ENCODE results near the gene KCNA2. TPM values are rescaled to one million over a fixed set of nuclear protein-coding genes. Genes with fewer than 3 reads are reported as not detected.

Gene KCNA2
- total and polyA plus RNA-seq, 2 of the 13 experiments (the other 11 are each of a cell fraction or from before 2014, with no cell fraction given) = not detected

DNA sequence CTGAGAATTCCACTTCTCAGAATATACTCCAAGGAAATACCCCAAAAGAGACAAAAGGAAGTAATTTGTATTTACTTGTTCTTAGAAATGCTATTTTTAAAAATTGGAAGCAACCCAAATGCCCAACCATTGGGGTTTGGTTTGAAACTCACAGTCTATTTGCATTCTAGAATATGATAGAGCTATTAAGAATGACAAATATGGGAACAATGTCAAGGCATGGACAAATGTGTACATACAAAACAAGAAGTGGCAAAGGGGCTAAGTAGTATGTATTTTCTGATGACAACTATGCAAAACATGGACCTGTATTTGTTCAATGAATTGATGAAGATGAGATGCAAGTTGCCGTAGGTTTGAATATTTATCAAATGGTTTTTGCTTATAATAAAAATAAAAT lies 32.8 kb downstream of the KCNA2 start:
- WGBS (ENCODE audit: low lambda C conversion rate) = 54% methylated on average over 1 of the region's 1 CpG
- intact Hi-C loops (cut with micrococcal nuclease; ENCODE audit: unreplicated experiment) (no loop called here), in situ Hi-C loops (cut with HindIII; ENCODE audit: extremely low pct_ligation_motif_present, low pct_unique_long_range_greater_than_20kb) (no loop called here)
- Histone ChIP-seq H3K9ac (ENCODE audit: insufficient read depth, low read depth, low read length) (no peak overlapping the region), H3K4me2 (ENCODE audit: low read depth, low read length) (no peak overlapping the region), H3K9me3 (ENCODE audit: low read length) (no peaks in the 10 kb centered on the region), H3K36me3 (replicated peaks in 1 of 2; ENCODE audit: control insufficient read depth in 1 of 2, insufficient read depth in 2 of 2, low read length in 2 of 2) (no peaks in the 10 kb centered on the region), H4K20me1 (ENCODE audit: insufficient read depth, low read length) (no peaks in the 10 kb centered on the region), H3K4me1 (ENCODE audit: insufficient read depth, low read length) (no peaks in the 10 kb centered on the region), H3K27ac (ENCODE audit: extremely low read length, insufficient read depth, low read length) (no peak overlapping the region), H3K4me3 (replicated peaks in 1 of 3; ENCODE audit: insufficient read depth in 1 of 3, low read depth in 2 of 3, low read length in 3 of 3) (no peak overlapping the region), H3K27me3 (ENCODE audit: control insufficient read depth in 1 of 2, insufficient read depth in 2 of 2, low read length in 2 of 2) (no peaks in the 10 kb centered on the region), H3K79me2 (ENCODE audit: insufficient read depth, low read length) (no peaks in the 10 kb centered on the region), H2AFZ (ENCODE audit: low read length) (no peak overlapping the region)
- ChIA-PET CTCF (ENCODE audit: low intra/inter-chr PET ratio, low total read pairs) (no interaction called here), POLR2A (no interaction called here)
- DNase-seq (ENCODE audit: low spot score) (no peak), FAIRE-seq (no peak), ATAC-seq (no peak)
- TF ChIP-seq ZNF556 (CRISPR knock-in tag; IDR thresholded peaks at IDR 0.05; ENCODE audit: borderline replicate concordance) = no peak
- TF ChIP-seq ZNF557 (CRISPR knock-in tag; IDR thresholded peaks at IDR 0.05) = no peak
- no peak for TF ChIP-seq CREM (IDR thresholded peaks at IDR 0.05)
- no peak for TF ChIP-seq CREM (CRISPR knock-in tag; IDR thresholded peaks at IDR 0.05)
- TF ChIP-seq ATF4 (CRISPR knock-in tag; IDR thresholded peaks at IDR 0.05) = no peak
- TF ChIP-seq MEIS1 (CRISPR knock-in tag; IDR thresholded peaks at IDR 0.05; ENCODE audit: borderline replicate concordance) = no peak
- no peak for TF ChIP-seq PAXIP1 (CRISPR knock-in tag; conservative IDR thresholded peaks at IDR 0.05)
- TF ChIP-seq ZNF577 (CRISPR knock-in tag; IDR thresholded peaks at IDR 0.05; ENCODE audit: borderline replicate concordance, low read depth) = no peak
- no peak for TF ChIP-seq MIER3 (CRISPR knock-in tag; IDR thresholded peaks at IDR 0.05; ENCODE audit: borderline replicate concordance)
- TF ChIP-seq KAT7 (CRISPR knock-in tag; IDR thresholded peaks at IDR 0.05; ENCODE audit: borderline replicate concordance) = no peak
- TF ChIP-seq ZBTB26 (CRISPR knock-in tag; IDR thresholded peaks at IDR 0.05; ENCODE audit: borderline replicate concordance) = no peak
- TF ChIP-seq ERF (CRISPR knock-in tag; IDR thresholded peaks at IDR 0.05) = no peak
- no peak for TF ChIP-seq HMG20A (CRISPR knock-in tag; IDR thresholded peaks at IDR 0.05; ENCODE audit: borderline replicate concordance)
- TF ChIP-seq GATAD1 (CRISPR knock-in tag; IDR thresholded peaks at IDR 0.05) = no peak
- no peak for TF ChIP-seq KAT2B (IDR thresholded peaks at IDR 0.05; ENCODE audit: borderline replicate concordance, low read depth, low read length)
- TF ChIP-seq TCF7 (IDR thresholded peaks at IDR 0.05; ENCODE audit: low read depth) = no peak
- BruUV-seq (replicated peaks) = no TSS peak
